Measurements from ENCODE around the gene CAP2. TPM values are rescaled to one million over a fixed set of nuclear protein-coding genes. Genes with fewer than 3 reads are reported as not detected.

CAP2 gene
- total RNA-seq, 2 experiments from 2014 or later: not detected

GRCh38 chr6:17457405-17457804, 64.0 kb downstream of the CAP2 start:
- ChIA-PET POLR2A (no interaction called here), CTCF (no interaction called here)
- H3K27me3 Mint-ChIP-seq: peaks cover 9% of the 10 kb centered on the region

DNA sequence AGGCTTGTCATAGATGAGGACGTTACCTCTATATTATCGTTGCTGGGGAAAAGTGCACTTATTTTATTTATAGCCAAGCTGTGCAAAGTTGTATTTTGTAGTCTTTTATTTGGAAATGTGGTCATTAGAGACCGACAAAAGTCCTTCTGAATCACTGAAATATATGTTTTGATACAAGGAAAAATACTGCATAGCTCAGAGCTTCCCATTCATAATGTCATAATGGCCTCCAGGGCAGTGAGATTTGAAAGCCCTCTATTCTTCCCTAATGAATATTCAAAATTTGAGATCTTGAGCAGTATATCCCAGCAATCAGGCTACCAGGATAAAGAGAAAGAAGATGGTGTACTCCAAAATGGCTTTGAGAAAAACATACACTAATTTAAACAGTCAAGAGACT, 64.6 kb downstream of the CAP2 start:
- H3K36me3 Mint-ChIP-seq (ENCODE audit: low read depth): no peaks in the 10 kb centered on the region
- H3K9me3 Mint-ChIP-seq: no peaks in the 10 kb centered on the region
- H3K4me1 Mint-ChIP-seq: no peaks in the 10 kb centered on the region
- H3K4me3 Mint-ChIP-seq: no peak overlapping the region
- no peak overlapping the region for H3K27ac Mint-ChIP-seq
- POLR2A ChIA-PET: no interaction called here
- peaks cover 9% of the 10 kb centered on the region for H3K27me3 Mint-ChIP-seq
- DNase-seq: no peak
- CTCF ChIA-PET: no interaction called here

More at GRCh38 chr6:17457405-17457804, 64.0 kb downstream of the CAP2 start:
- no peak overlapping the region for H3K4me3 Mint-ChIP-seq
- H3K36me3 Mint-ChIP-seq (ENCODE audit: low read depth): no peaks in the 10 kb centered on the region
- no peak for DNase-seq
- no peaks in the 10 kb centered on the region for H3K9me3 Mint-ChIP-seq
- H3K27ac Mint-ChIP-seq: no peak overlapping the region
- no peaks in the 10 kb centered on the region for H3K4me1 Mint-ChIP-seq

DNA sequence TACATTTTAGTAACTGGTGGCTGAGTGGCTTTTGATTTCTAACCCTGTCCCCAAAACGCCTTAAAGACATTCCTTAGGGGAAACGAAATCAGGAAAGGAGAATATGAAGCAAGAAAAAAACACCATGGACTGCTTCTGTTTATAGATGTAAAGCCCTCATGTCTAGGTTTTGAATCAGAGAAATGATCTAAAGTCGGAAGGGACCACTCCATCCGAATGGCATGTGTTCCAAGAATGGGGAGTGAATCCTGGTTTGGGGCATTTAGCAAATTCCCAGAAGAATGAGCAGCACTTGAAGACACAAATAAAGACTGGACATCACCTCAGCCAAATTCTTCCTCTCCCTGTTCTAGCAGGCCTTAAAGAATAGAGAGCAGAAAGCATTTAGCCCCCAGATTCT, 65.6 kb downstream of the CAP2 start:
- no peak for DNase-seq
- Mint-ChIP-seq H3K27ac (no peak overlapping the region), H3K4me1 (no peaks in the 10 kb centered on the region), H3K36me3 (ENCODE audit: low read depth) (no peaks in the 10 kb centered on the region), H3K27me3 (peaks cover 9% of the 10 kb centered on the region), H3K4me3 (no peak overlapping the region), H3K9me3 (no peaks in the 10 kb centered on the region)
- CTCF ChIA-PET: no interaction called here
- POLR2A ChIA-PET: no interaction called here

- H3K4me3 Mint-ChIP-seq: no peak overlapping the region
- no peaks in the 10 kb centered on the region for H3K9me3 Mint-ChIP-seq
- no peaks in the 10 kb centered on the region for H3K4me1 Mint-ChIP-seq
- POLR2A ChIA-PET: no interaction called here
- no peak overlapping the region for H3K27ac Mint-ChIP-seq
- DNase-seq: no peak
- H3K36me3 Mint-ChIP-seq (ENCODE audit: low read depth): no peaks in the 10 kb centered on the region
- H3K27me3 Mint-ChIP-seq: peaks cover 9% of the 10 kb centered on the region
- CTCF ChIA-PET: no interaction called here
These were observed 67.5 kb downstream of the CAP2 start for GRCh38 chr6:17460862-17461261.

DNA sequence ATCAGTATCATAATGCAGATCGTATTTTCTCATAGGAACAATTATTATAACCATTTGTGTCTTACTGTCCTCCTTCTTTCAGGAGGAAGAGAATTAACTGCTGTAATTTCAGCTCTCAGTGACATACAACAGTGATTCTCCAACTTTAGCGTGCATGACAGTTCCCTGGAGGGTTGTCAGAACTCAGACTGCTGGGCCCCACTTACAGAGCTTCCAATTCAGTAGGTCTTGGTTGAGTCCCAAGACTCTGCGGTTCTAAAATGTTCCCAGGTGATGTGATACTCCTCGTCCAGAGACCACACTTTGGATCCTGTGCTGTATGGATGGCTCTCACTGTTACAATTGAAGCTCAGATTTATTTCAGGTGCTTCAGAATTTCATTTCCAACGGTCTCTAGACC, 72.8 kb downstream of the CAP2 start:
- H3K4me1 Mint-ChIP-seq: no peaks in the 10 kb centered on the region
- no peak for DNase-seq
- CTCF ChIA-PET: no interaction called here
- H3K27ac Mint-ChIP-seq: no peak overlapping the region
- POLR2A ChIA-PET: no interaction called here
- no peaks in the 10 kb centered on the region for H3K36me3 Mint-ChIP-seq (ENCODE audit: low read depth)
- H3K9me3 Mint-ChIP-seq: no peaks in the 10 kb centered on the region
- H3K27me3 Mint-ChIP-seq: no peaks in the 10 kb centered on the region
- no peak overlapping the region for H3K4me3 Mint-ChIP-seq

GRCh38 chr6:17466707-17467106, 73.3 kb downstream of the CAP2 start:
- no peaks in the 10 kb centered on the region for H3K27me3 Mint-ChIP-seq
- H3K27ac Mint-ChIP-seq: no peak overlapping the region
- H3K9me3 Mint-ChIP-seq: no peaks in the 10 kb centered on the region
- POLR2A ChIA-PET: no interaction called here
- H3K4me1 Mint-ChIP-seq: no peaks in the 10 kb centered on the region
- CTCF ChIA-PET: no interaction called here
- H3K36me3 Mint-ChIP-seq (ENCODE audit: low read depth): no peaks in the 10 kb centered on the region
- no peak overlapping the region for H3K4me3 Mint-ChIP-seq
- no peak for DNase-seq

GRCh38 chr6:17469006-17469832, 75.8 kb downstream of the CAP2 start:
- Mint-ChIP-seq H3K27me3 (no peaks in the 10 kb centered on the region), H3K27ac (no peak overlapping the region), H3K4me1 (no peaks in the 10 kb centered on the region), H3K4me3 (no peak overlapping the region), H3K9me3 (no peaks in the 10 kb centered on the region), H3K36me3 (ENCODE audit: low read depth) (no peaks in the 10 kb centered on the region)
- CTCF ChIA-PET: no interaction called here
- POLR2A ChIA-PET: no interaction called here
- no peak for DNase-seq

- no peak overlapping the region for H3K4me3 Mint-ChIP-seq
These were observed 77.0 kb downstream of the CAP2 start for GRCh38 chr6:17470202-17470937.

DNA sequence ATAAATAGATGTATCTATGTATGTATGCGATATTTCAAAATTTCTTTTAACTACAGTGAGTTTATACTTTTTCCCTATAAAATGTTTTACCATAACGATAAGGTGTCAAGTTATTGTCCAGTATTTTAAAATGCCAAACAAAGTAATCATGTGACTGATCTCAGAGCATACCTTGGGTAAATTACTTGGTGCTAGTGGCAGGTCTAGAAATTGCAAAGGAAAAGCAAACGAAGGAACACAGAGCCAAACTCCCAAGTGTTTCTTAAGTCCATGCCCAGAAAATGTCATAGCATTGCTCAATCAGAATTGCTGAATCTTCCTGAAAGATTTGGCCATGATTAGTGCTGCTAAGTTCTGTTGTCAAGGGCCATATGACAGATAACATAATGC, 77.5 kb downstream of the CAP2 start:
- no peak for DNase-seq
- CTCF ChIA-PET: interaction anchor here (0.6 kb wide), 1 partner anchor 345 kb away, joined by 4 read pairs; no protein-coding TSS in a partner anchor
- H3K4me3 Mint-ChIP-seq: no peak overlapping the region
- H3K27me3 Mint-ChIP-seq: peaks cover 3% of the 10 kb centered on the region
- no peak overlapping the region for H3K27ac Mint-ChIP-seq
- no peaks in the 10 kb centered on the region for H3K36me3 Mint-ChIP-seq (ENCODE audit: low read depth)
- H3K4me1 Mint-ChIP-seq: no peaks in the 10 kb centered on the region
- no peaks in the 10 kb centered on the region for H3K9me3 Mint-ChIP-seq
- POLR2A ChIA-PET: no interaction called here

More at GRCh38 chr6:17470202-17470937, 77.0 kb downstream of the CAP2 start:
- POLR2A ChIA-PET: no interaction called here
- H3K27me3 Mint-ChIP-seq: peaks cover 3% of the 10 kb centered on the region
- no peak overlapping the region for H3K27ac Mint-ChIP-seq
- H3K9me3 Mint-ChIP-seq: no peaks in the 10 kb centered on the region
- CTCF ChIA-PET: interaction anchor here (0.6 kb wide), 1 partner anchor 345 kb away, joined by 4 read pairs; no protein-coding TSS in a partner anchor
- no peaks in the 10 kb centered on the region for H3K36me3 Mint-ChIP-seq (ENCODE audit: low read depth)
- no peak for DNase-seq
- no peaks in the 10 kb centered on the region for H3K4me1 Mint-ChIP-seq

DNA sequence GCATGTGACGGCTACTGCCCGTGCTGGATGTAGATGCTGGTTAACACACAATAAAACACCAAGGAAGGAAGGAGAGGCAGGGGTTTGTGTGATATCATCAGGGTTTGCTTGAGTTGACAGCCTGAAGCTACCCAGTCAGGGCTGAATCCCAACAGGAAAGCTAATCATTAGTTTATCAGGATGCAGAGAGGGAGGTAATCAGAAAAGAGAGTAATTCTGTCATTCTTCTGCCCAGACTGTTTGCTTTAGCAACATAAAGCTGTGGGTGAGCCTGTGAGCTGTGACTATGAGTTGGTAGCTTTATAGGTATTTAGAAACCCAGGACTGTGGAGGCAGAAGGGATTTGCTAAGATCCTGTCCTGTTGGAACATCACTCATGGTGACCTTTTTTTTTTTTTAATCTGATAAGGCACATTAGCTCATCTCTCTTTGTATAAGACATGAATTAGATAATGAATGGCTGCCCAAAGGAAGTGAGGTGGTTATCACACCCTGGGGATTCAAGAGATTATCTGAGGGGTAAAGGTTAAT, 79.3 kb downstream of the CAP2 start:
- H3K4me1 Mint-ChIP-seq: no peaks in the 10 kb centered on the region
- POLR2A ChIA-PET: no interaction called here
- no peak for DNase-seq
- H3K9me3 Mint-ChIP-seq: no peaks in the 10 kb centered on the region
- no peak overlapping the region for H3K27ac Mint-ChIP-seq
- no peak overlapping the region for H3K4me3 Mint-ChIP-seq
- no peaks in the 10 kb centered on the region for H3K36me3 Mint-ChIP-seq (ENCODE audit: low read depth)
- peaks cover 7% of the 10 kb centered on the region for H3K27me3 Mint-ChIP-seq
- CTCF ChIA-PET: no interaction called here

- no peak for DNase-seq
- ChIA-PET CTCF (no interaction called here), POLR2A (no interaction called here)
- H3K4me1 Mint-ChIP-seq: no peaks in the 10 kb centered on the region
- no peak overlapping the region for H3K27ac Mint-ChIP-seq
- no peaks in the 10 kb centered on the region for H3K9me3 Mint-ChIP-seq
- no peaks in the 10 kb centered on the region for H3K36me3 Mint-ChIP-seq (ENCODE audit: low read depth)
- H3K4me3 Mint-ChIP-seq: no peak overlapping the region
- peaks cover 7% of the 10 kb centered on the region for H3K27me3 Mint-ChIP-seq
These were observed 80.2 kb downstream of the CAP2 start for GRCh38 chr6:17473554-17473953.

- ChIA-PET POLR2A (no interaction called here), CTCF (no interaction called here)
- no peaks in the 10 kb centered on the region for H3K9me3 Mint-ChIP-seq
- H3K36me3 Mint-ChIP-seq (ENCODE audit: low read depth): no peaks in the 10 kb centered on the region
- no peak overlapping the region for H3K27ac Mint-ChIP-seq
- DNase-seq: no peak
- no peaks in the 10 kb centered on the region for H3K4me1 Mint-ChIP-seq
- H3K4me3 Mint-ChIP-seq: no peak overlapping the region
- peaks cover 7% of the 10 kb centered on the region for H3K27me3 Mint-ChIP-seq
These were observed 80.9 kb downstream of the CAP2 start for GRCh38 chr6:17474289-17474688.

DNA sequence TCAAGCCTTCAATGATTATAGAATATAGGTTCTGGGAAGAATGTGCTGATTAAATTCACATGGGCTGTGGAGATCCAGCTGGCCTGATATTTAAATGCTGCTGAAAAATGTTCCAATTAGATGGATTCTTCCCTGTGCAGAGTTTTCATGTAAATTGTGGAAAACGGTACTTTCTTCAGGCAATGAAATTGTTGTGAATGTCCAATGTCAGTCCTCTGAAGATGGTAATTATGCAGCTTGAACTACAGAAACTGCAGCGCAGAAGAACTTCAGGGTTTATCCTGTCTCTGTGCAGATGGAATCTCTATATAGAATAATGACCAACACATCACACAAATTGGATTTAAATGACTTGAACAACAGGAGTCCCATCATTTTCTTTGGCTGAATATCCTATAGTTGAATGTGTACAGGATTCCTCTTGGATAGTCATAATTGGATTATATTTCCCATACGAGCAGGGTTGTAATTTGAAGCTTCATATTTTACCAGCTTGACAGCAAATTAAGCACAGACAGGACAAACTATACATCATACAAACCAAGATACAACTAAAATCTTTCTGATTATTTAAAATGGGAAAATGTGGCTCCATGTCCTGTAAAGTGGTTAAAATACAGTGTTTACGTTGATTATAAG, 82.3 kb downstream of the CAP2 start:
- Mint-ChIP-seq H3K4me3 (no peak overlapping the region), H3K9me3 (no peaks in the 10 kb centered on the region), H3K36me3 (ENCODE audit: low read depth) (no peaks in the 10 kb centered on the region), H3K27me3 (peaks cover 7% of the 10 kb centered on the region), H3K4me1 (no peaks in the 10 kb centered on the region), H3K27ac (no peak overlapping the region)
- ChIA-PET POLR2A (no interaction called here), CTCF (interaction anchor here (1.2 kb wide), 1 partner anchor 30 kb away, joined by 3 read pairs; no protein-coding TSS in a partner anchor)
- no peak for DNase-seq

Data from activated CD4-positive, alpha-beta memory T cell treated with anti-CD3 and anti-CD28 coated beads, Interleukin-2, amount 10 ng/mL, durations not matched to agents 7 days and 5 days (primary cell).